HG03558 (cell line): ENCODE measurements around the gene USP24.
"Not testable (repeated sequence)": the region's sequence is repeated elsewhere in the genome, so short reads cannot be mapped to it uniquely, and the experiment has no call there.

Experiments used
- ATAC-seq: cut with Tn5 transposase; IDR thresholded peaks from one replicate; pipeline ENCODE4 v1.9.1; 2021; ENCODE audit warnings: moderate number of reproducible peaks; ENCODE audit not compliant: unreplicated experiment; ENCODE audit errors: extremely low read depth

USP24 gene

DNA sequence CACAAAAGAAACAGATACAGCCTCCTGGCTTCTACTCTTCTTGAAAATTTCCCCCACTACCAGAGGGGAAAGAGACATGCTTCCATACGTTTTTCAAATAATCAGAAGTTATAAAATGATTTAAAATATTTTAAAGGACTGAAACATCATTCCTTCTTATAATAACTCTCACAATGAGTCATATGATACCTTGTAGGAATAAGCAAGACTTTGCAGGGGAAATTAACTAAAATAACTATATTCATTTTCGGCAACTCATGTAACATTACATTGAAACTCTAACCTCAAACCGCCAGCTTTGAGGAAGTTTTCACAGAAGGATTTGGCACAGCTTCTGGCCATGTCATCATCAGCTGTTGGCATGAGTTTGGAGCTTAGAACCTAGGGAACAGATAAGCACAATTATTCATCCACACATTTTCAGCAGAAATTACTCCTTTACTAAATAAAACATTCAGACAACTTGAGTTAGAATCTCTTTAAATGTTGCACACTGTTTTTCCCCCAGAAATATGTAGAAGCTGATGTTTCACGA is 85.9 kb downstream of the USP24 start:
- no peak for ATAC-seq

DNA sequence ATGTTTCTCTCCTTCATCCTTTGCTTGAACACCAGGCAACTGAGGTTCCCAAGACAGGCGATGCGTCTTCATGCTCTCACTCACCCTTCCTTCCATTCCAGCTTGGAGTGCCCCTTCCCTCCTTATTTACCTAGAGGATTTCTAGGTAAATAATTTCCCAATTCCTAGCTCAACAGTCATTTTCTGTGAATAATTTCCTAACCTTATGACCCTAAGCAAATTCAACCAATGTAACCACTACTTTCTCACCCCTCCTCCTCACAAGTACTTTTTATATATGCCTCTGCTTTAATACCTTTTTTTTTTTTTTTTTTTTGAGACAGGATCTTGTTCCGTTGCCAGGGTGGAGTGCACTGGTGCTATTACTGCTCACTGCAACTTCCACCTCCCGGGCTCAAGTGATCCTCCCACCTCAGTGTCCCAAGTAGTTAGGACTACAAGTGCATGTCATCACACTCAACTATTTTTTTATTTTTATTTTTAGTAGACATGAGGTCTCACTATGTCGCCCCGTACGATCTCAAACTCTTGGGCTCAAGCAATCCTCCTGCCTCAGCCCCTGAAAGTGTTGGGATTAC is 86.7 kb downstream of the USP24 start:
- ATAC-seq = no peak

DNA sequence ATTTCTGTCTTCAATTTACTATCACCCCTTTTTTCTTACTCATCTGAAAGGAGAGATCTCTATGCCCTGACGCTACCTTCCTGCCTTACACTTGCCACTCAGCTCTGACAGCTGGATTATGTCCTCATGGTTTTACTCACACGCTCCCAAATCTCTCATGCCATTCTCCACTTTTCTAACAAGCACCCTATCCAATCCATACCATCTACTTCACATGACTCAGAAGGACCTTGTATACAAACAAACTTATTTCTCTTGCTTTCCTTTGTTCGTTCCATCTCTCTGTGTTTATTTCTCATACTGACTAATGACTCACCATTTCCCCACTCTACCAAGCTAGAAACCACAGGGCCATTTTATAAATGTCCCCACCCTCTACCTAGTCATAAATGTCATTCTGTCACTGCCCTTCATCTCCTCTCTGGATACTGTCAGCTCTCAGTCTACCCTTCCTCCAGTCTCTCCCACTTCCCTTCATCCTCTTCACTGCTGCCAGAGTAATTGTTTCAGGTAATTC is 87.3 kb downstream of the USP24 start:
- peak; percentile 53 for ATAC-seq

DNA sequence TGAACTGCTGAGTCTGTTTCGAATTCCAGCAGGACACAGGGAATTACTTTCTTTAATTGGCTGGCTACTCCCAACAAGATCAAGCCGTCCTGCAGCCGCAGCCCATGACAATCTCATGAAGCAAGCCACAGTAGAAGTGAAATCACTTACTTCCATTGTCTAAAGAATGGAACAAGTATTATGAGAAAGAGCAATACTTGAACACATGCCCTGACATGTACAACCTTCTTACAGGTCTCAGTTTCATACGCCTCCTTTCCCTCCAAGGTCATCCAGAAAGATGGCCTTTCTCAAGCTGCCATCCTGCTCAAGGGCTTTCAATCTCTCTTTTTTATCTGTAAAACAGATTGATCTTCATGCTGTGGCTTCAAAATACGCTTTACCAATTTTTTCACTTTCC is 90.7 kb downstream of the USP24 start:
- ATAC-seq = no peak

DNA sequence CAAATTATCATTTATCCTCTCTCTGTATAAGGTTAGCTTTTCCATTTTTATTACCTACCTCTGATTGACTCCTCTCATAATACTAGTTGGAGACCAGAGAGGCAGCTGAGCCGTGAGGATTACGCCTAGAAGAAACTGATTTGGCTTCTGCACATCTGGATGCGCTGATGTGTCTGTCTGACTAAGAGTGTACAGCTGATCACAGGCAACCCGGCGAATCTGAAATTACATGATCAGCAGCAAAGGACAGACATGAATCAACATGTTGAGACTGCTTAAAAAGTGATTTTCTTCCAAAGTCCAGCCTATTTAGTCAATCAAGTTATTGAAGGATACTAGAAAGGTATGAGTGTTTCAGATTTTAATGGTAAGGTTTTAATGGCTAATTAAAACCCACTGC is 94.6 kb downstream of the USP24 start:
- ATAC-seq = no peak

DNA sequence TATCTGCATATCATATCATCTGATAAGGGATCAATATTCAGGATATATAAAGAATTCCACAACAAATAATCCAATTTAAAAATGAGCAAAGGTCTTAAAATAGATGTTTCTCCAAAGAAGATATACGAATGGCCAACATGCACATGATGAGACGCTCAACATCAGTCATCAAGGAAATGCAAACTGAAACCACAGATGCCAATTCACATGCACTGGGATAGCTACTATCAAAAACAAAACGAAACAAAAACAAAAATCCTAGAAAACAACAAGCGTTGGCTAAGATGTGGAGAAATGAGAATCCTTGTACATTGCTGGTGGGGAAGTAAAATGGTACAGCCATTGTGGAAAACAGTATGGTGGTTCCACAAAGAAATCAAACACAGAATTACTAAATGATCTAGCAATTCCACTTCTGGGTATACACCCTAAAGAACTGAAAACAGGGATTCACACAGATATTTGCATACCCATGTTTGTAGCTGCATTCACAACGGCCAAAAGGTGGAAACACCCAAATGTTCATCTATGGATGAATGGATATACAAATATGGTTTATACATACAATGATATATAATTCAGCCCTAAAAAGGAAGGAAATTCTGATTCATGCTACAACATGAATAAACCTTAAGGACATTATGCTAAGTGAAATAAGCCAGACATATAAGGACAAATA is 96.4 kb downstream of the USP24 start:
- no peak for ATAC-seq

DNA sequence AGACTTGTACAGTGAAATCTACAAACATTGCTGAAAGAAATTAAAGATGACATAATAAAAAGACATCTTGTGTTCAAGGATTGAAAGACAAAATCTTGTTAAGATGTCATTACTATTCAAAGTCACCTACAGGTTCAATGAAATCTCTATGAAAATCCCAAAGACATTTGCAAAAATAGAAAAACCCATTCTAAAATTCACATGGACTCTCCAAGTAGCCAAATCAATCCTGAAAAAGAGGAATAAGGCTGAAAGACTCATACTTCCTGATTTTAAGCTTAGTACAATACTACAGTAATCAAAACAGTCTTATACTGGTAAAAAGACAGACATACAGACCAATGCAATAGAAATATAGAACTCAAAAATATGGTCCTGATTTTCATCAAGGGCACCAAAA is 97.2 kb downstream of the USP24 start:
- ATAC-seq = no peak

DNA sequence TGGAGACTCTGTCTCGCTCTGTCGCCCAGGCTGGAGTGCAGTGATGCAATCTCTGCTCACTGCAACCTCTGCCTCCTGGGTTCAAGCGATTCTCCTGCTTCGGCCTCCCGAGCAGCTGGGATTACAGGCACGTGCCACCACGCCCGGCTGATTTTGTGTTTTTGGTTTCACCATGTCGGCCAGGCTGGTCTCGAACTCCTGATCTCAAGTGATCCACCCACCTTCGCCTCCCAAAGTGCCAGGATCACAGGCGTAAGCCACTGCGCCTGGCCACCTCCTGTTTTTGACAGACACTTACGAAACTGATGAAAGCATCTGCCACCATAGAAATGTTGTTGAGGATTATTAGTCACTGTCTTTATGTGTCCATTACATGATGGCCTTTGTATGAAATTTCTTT is 106.2 kb downstream of the USP24 start:
- not testable (repeated sequence) for ATAC-seq

DNA sequence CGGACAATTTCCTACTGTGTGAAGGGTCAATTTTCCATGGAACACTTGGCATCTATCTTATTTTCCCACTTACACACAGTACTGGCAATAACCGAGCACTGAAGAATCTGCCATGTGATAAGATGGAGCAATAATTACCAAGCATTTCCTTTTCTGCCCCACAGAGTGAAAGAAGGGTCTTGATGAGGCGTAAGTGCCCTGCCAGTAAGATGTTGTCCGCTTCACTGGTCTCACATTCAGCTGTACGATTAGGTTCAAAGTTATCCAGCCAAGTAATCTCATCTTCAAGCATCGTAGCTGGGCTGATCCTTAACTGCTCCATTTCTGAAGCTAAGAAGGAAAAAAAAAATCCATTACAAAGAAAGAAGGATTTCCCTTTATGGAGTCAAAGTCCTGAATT is 108.1 kb downstream of the USP24 start:
- ATAC-seq = no peak

DNA sequence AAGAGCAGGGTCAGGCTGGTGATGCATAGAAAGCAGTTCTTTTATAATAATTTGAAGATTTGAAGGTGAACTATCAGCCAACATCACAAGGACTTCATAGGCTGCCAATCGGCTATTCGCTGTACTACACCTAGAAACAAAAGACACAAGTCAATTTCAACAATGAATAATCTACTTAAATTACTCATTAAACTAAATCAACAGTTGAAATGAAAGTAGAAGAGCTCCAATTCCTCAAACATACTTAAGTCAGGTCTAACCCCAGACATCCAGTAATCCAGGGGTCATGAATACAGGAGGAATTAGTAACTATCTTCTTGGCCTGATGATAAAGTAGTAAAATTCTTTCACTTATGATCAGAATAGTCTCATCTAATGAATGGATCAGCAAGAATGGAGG is 111.3 kb downstream of the USP24 start:
- ATAC-seq = no peak

DNA sequence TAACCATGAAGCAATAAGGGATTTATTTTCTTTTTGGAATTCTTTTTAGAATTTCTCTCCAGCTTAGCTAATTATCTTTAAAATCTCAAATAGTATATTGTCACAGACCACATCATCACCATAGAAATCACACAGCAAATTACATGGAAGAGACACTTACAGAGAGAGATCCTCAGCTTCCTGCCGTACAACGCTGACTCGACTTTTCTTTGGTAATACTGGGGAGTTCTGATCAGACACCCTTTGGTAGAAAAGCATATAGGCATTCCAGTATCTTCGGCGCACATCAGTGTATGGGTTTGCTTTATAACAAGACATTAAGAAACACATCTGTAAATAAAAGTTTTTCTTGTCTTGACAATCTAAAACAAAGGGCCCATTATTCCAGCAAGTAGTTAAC is 120.1 kb downstream of the USP24 start:
- no peak for ATAC-seq

DNA sequence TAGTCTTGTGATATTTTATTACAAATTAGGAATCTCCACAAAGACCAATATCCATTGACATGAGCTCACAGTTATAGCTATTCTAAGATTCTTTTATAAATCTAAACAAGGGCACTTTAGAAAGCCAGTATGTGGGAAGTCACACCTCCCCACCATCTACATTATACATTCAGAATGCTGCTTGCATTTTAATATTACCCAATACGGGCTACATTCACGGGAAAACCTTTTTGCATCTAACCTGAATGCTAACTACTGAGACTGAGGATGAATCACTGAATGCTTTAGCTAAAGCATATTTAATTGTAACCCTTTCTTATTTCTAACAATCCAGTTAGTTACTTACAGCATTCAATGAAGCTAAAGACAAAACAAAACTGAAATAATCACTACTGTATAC is 122.7 kb downstream of the USP24 start:
- ATAC-seq = no peak

DNA sequence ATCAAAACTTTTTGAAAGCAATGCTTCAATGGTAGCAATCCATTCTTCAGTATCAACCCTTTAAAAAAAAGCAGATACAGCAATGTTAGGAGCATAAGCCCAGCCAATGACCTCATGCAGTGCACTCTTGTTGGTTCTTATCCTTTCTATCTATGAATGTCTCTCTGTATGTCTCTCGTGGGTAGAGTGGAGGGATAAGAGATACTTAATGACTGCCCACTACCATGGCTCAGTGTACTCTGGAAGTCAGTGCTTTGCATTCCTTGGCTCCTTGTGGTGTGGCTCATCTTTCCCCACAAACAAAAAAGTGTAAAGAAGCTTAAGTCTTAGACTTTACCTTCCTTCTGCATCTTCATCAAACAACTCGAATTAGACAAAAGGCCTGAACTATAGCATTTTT is 125.5 kb downstream of the USP24 start:
- no peak for ATAC-seq

DNA sequence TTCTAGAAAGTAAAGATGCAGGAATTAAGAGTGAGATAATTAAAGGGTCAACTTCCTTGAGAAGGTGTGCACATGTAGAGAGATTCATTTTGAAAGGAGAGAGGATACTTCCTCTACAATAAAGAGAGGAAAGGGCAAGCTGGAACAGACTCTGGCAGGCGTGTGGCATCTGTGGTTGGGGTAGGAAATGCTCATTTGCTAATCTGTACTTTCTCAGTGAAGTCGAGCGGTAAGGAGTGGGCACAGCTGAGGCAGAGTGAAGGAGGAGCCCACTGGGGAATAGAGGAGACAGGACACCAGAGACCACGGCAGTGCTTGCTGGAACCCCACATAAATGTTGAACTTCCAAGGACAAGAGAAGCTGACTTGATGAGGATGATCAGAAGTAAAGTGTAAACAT is 126.8 kb downstream of the USP24 start:
- ATAC-seq = no peak

DNA sequence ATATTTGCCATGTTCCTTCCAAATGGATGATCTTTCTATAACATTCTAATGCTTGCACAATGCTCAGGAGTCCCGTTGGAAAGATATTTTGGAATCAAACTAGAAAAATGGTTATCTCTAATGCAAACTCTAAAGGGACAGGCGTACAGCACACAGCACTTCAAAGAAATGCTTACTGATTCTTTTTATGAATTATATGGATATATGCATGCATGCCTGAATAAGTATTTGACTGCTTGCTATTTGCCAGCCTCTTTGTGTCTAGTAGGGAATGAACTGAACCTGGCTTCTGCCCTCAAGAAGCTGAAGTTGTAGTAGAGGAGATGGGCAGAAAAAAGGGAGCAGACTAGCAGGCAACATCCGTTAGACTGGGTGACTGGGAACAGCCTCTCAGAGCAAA is 127.7 kb downstream of the USP24 start:
- no peak for ATAC-seq

DNA sequence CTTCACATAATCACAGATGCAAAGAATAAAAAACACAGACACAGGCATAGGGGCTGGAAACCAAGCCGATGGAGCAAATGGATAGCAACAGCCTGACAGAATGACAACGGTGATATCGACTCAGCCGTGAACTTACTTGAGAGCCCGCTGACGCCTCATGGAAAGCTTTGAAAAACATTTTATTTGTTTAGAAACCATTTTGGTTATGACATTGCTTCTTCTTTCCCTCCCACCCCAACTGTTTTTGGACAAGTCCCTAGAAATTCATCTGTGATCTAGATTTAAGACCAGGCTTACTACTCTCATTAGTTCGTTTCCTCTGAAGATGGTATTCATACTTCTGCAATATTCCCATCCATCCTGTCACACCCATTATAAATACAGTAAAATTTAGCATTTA is 130.9 kb downstream of the USP24 start:
- no peak for ATAC-seq

DNA sequence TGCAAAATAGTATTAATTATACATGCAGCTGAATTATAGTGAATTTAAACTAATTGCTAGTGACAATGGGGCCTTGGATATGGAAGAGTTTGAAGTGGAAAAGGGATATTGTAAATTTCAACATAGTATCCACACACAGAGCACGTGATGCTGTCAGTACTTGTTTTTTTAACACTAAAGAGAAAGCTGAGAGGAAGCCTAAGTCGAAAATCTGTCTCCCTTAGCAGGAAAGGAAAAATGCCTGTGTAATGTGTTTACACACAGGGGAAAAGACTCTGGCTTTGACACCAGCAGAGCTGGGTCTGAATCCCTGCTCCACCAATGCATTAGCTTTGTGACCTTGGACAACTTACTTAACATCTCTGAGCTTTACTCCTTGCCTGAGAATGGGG is 133.3 kb downstream of the USP24 start:
- no peak for ATAC-seq

DNA sequence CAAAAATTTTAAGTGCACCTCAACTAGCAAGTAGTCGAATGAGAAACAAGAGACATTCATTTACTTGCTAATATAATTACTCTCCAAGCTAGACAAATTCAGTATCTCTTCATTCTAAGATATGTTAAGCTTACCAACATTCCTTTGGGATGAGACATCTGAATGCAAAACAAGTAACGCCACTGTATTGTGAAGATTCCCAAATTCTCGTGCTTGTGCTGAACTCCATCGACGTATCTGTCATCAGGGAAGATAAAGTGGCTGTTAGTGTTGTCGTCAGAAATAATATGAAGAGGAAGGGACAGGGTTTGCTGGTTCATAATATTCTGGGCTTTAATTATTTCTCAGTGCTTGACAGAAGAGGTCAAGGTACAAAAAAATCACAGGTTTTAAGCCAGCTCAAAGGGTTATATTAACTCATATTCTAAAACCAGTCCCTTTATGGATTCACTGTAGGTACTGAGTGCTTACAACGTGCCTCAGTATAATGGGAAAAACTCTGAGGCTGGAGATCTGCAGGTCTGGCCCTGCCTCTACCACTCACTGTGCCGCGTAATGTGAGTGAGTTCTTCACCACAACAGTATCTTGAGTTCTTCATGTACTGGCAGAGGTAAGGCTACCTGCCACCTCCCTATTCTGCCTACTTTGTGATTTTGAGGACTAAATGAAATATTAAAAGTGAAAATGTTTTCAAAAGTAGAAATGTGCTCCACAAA is 133.8 kb downstream of the USP24 start:
- ATAC-seq = no peak

DNA sequence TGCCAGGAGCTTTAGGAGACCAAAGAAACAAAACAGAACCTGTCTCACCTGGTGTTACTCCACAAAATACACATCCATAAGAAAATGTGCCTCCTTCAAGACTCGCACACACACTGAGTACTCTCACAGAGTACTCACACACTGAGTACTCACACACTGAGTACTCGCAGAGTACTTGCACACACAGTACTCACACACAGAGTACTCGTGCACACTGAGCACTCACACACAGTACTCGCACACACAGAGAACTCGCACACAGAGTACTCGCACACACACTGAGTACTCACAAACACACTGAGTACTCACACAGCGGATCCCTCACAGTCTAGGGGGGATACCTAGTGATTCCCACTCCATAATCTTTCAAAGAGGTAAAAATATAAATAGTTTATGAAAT is 135.5 kb downstream of the USP24 start:
- no peak for ATAC-seq

DNA sequence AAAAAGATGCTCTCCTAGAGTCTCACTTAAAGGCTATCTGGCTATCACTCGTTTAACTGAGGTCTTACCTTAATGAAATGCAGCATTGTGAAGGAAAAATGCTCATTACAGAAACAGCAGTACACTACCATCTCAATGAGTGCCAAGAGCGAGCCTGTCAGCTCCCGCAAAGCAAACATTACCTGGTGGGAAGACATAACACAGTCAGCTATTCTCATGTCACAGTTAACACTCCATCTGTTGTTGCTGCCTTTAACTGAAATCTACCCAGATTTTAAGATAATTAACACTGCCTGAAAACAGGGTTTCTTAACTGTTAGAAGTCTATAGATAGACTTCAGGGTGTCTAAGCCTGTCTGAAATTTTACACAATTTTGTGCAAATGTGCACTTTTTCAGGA is 136.7 kb downstream of the USP24 start:
- no peak for ATAC-seq

DNA sequence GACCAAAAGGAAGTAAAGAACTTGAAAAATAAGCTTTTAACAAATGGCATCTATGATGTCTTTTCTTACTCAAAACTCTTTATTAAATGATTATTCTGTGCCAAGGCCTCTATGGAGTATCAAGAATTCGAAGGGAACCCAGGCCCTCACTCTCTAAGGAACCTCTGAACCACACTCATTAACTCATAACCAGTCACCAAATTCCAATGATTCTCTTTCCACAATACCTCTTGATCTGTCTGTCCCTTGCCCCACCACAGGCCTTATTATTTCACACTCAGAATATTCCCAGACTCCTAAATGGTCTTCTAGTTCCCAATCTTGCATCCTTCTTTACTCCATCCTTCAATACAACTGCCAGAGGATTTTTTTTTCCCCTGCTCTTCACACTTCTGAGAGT is 138.8 kb downstream of the USP24 start:
- no peak for ATAC-seq
